Measurements from ENCODE around the gene TMEM151B. TPM values are rescaled to one million over a fixed set of nuclear protein-coding genes. Genes with fewer than 3 reads are reported as not detected.
A peak's percentile ranks its signal among the peaks of the same experiment; 100 is the strongest.

The TMEM151B gene
- total and polyA plus RNA-seq, 9 of the 15 experiments (the other 6 are each of a cell fraction or from before 2014, with no cell fraction given) = not detected

DNA sequence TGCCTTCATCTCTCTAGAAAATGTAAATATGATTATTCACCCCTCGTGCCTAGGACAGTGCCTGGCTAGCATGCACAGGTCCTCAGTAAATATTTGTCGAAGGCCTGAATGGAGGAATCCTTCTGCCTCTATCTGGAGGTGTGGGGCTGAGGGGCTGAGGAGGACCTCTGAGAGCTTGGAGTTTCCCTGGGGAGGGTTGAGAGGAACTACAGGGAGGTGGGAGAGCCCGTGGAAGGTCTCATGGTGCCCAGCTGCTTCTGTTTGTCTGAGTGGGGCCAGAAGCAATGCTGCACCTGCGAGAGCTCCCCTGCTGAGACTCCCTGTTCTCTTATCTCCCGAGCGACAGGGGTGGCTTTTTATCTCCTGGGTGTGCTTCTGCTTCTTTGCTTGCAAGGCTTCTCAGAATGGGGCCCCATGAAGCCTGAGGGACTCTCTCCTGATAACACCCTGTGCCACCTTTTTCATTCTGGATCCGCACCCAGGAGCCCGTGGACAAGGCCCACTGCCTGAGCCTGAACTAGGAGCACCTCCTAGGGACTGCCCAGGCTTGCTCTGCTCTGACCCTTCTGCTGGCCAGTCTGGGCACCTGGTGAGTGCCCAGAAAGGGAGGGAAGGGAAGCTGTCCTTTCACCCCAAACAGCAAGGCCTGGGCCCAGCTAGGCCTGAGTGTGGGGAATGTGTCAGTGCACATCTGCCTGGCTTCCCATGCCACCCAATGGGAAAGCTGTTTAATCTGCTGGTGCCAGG is 44.5 kb upstream of the TMEM151B start (continued):
- TF ChIP-seq SMARCE1 (IDR thresholded peaks at IDR 0.05) = peak; percentile 91
- TF ChIP-seq TGIF2 (CRISPR knock-in tag; IDR thresholded peaks at IDR 0.05) = no peak
- no peak for TF ChIP-seq BRD4 (IDR thresholded peaks at IDR 0.05)
- no peak for TF ChIP-seq CHD1 (IDR thresholded peaks at IDR 0.05; ENCODE audit: low read length)
- peak; percentile 93 for TF ChIP-seq MECOM (CRISPR knock-in tag; IDR thresholded peaks at IDR 0.05)
- TF ChIP-seq TARDBP (IDR thresholded peaks at IDR 0.05) = peak; percentile 59; the same call in 1 of the 2 replicates
- TF ChIP-seq SMAD4 (CRISPR knock-in tag; conservative IDR thresholded peaks at IDR 0.05) = peak; percentile 95
- no peak for TF ChIP-seq NFIX (CRISPR knock-in tag; IDR thresholded peaks at IDR 0.05; ENCODE audit: low read depth)
- TF ChIP-seq ZNF780A (CRISPR knock-in tag; IDR thresholded peaks at IDR 0.05) = no peak
- 0 out of 2 replicates have a peak, but pooled peaks have one; percentile 14 for TF ChIP-seq KLF10 (CRISPR knock-in tag; IDR thresholded peaks at IDR 0.05)
- no peak for TF ChIP-seq ZNF146 (CRISPR knock-in tag; IDR thresholded peaks at IDR 0.05; ENCODE audit: unreplicated experiment)
- TF ChIP-seq, protein P1, sequence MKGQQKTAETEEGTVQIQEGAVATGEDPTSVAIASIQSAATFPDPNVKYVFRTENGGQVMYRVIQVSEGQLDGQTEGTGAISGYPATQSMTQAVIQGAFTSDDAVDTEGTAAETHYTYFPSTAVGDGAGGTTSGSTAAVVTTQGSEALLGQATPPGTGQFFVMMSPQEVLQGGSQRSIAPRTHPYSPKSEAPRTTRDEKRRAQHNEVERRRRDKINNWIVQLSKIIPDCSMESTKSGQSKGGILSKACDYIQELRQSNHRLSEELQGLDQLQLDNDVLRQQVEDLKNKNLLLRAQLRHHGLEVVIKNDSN (CRISPR knock-in tag; IDR thresholded peaks at IDR 0.05) = no peak
- no peak for TF ChIP-seq SP1 (CRISPR knock-in tag; IDR thresholded peaks at IDR 0.05)
- no peak for TF ChIP-seq HDAC3 (IDR thresholded peaks at IDR 0.05; ENCODE audit: borderline replicate concordance, partially characterized antibody)
- TF ChIP-seq ERF (CRISPR knock-in tag; IDR thresholded peaks at IDR 0.05) = no peak
- TF ChIP-seq, protein P2, sequence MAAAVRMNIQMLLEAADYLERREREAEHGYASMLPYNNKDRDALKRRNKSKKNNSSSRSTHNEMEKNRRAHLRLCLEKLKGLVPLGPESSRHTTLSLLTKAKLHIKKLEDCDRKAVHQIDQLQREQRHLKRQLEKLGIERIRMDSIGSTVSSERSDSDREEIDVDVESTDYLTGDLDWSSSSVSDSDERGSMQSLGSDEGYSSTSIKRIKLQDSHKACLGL (CRISPR knock-in tag; IDR thresholded peaks at IDR 0.05; ENCODE audit: borderline replicate concordance, poor library complexity, severe bottlenecking) = no peak
- TF ChIP-seq TAF15 (IDR thresholded peaks at IDR 0.05; ENCODE audit: low read depth, low read length) = no peak
- TF ChIP-seq JUND (IDR thresholded peaks at IDR 0.05; ENCODE audit: borderline replicate concordance, low read depth, low read length) = peak; percentile 74
- no peak; the same call in 2 of the 3 replicates for TF ChIP-seq JUND (tag; IDR thresholded peaks at IDR 0.05; ENCODE audit: borderline replicate concordance, low read depth, low read length)
- peak; percentile 57; the same call in 1 of the 2 replicates for TF ChIP-seq CREB1 (IDR thresholded peaks at IDR 0.05)
- 0 out of 2 replicates have a peak, but pooled peaks have one; percentile 28 for TF ChIP-seq CREB1 (CRISPR knock-in tag; IDR thresholded peaks at IDR 0.05)
- peak; percentile 65; the same call in 1 of the 2 replicates for TF ChIP-seq ZNF263 (CRISPR knock-in tag; IDR thresholded peaks at IDR 0.05; ENCODE audit: borderline replicate concordance)
- TF ChIP-seq HNRNPH1 (optimal IDR thresholded peaks at IDR 0.05; ENCODE audit: low read depth, low read length) = no peak
- 0 out of 2 replicates have a peak, but pooled peaks have one; percentile 51 for TF ChIP-seq ZNF12 (CRISPR knock-in tag; IDR thresholded peaks at IDR 0.05)
- TF ChIP-seq, protein P3, sequence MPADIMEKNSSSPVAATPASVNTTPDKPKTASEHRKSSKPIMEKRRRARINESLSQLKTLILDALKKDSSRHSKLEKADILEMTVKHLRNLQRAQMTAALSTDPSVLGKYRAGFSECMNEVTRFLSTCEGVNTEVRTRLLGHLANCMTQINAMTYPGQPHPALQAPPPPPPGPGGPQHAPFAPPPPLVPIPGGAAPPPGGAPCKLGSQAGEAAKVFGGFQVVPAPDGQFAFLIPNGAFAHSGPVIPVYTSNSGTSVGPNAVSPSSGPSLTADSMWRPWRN (IDR thresholded peaks at IDR 0.05; ENCODE audit: low read depth) = peak; percentile 65; the same call in 1 of the 2 replicates
- no peak for TF ChIP-seq MCM5 (IDR thresholded peaks at IDR 0.05; ENCODE audit: low read depth)
- no peak for TF ChIP-seq RBM34 (IDR thresholded peaks at IDR 0.05; ENCODE audit: borderline replicate concordance, insufficient read depth, low read length)
- TF ChIP-seq NFE2 (IDR thresholded peaks at IDR 0.05; ENCODE audit: low read depth) = 0 out of 2 replicates have a peak, but pooled peaks have one; percentile 17
- TF ChIP-seq ZNF239 (CRISPR knock-in tag; IDR thresholded peaks at IDR 0.05) = peak; percentile 14; the same call in 1 of the 2 replicates
- peak; percentile 92 for TF ChIP-seq EP300 (IDR thresholded peaks at IDR 0.05; ENCODE audit: low read length)
- no peak for TF ChIP-seq BCL6 (CRISPR knock-in tag; IDR thresholded peaks at IDR 0.05)

All from K562 (cell line).